MM.1S (cell line): ENCODE measurements around the gene TPH2.

Experiments
- DNase-seq: peaks from one replicate; pipeline ENCODE4 v3.0.0-alpha.2; 2015
- H2AFZ ChIP-seq: fragments of 300-600 bp; sonication (generic); 2 replicates; pipeline ENCODE4 v1.6.0; 2016; ENCODE audit warnings: antibody characterized with exemption, low read length
- H3F3A ChIP-seq: fragments of 300-600 bp; sonication (generic); 2 replicates; pipeline ENCODE4 v1.6.1; 2016; ENCODE audit warnings: mild to moderate bottlenecking, antibody characterized with exemption, low read length, moderate library complexity, mixed read lengths; ENCODE audit not compliant: insufficient read depth
- H3K27ac ChIP-seq: fragments of 300-600 bp; sonication (generic); 2 replicates; pipeline ENCODE4 v1.5.1; 2016; ENCODE audit warnings: mild to moderate bottlenecking, low read length
- H3K27me3 ChIP-seq: fragments of 300-600 bp; sonication (generic); replicated peaks from 2 replicates; pipeline ENCODE4 v1.6.0; 2016; ENCODE audit warnings: low read length; ENCODE audit not compliant: insufficient read depth
- H3K36me3 ChIP-seq: fragments of 300-600 bp; sonication (generic); replicated peaks from 2 replicates; pipeline ENCODE4 v1.6.1; 2016; ENCODE audit warnings: mild to moderate bottlenecking, low read length, mixed read lengths; ENCODE audit not compliant: insufficient read depth
- H3K4me1 ChIP-seq: fragments of 300-600 bp; sonication (generic); 2 replicates; pipeline ENCODE4 v1.6.1; 2016; ENCODE audit warnings: low read length, mixed read lengths
- H3K4me2 ChIP-seq: fragments of 300-600 bp; sonication (generic); 2 replicates; pipeline ENCODE4 v1.6.0; 2016; ENCODE audit warnings: low read depth, low read length
- H3K4me3 ChIP-seq: fragments of 300-600 bp; sonication (generic); 2 replicates; pipeline ENCODE4 v1.5.1; 2016; ENCODE audit warnings: low read length, mixed read lengths
- H3K79me2 ChIP-seq: fragments of 300-600 bp; sonication (generic); 2 replicates; pipeline ENCODE4 v1.6.1; 2016; ENCODE audit warnings: mixed run types, low read length, mixed read lengths
- H3K9ac ChIP-seq: fragments of 300-600 bp; sonication (generic); 2 replicates; pipeline ENCODE4 v1.6.1; 2016; ENCODE audit warnings: low read length, mixed read lengths
- H3K9me2 ChIP-seq: fragments of 300-600 bp; sonication (generic); replicated peaks from 2 replicates; pipeline ENCODE4 v1.6.1; 2016; ENCODE audit warnings: mild to moderate bottlenecking, low read length, mixed read lengths; ENCODE audit not compliant: insufficient read depth
- H3K9me3 ChIP-seq: fragments of 300-600 bp; sonication (generic); replicated peaks from 2 replicates; pipeline ENCODE4 v1.6.1; 2016; ENCODE audit warnings: mild to moderate bottlenecking, low read length, mixed read lengths; ENCODE audit not compliant: insufficient read depth
- H4K20me1 ChIP-seq: fragments of 300-600 bp; sonication (generic); 2 replicates; pipeline ENCODE4 v1.6.1; 2016; ENCODE audit warnings: mild to moderate bottlenecking, low read length, moderate library complexity, mixed read lengths; ENCODE audit not compliant: insufficient read depth
- CTCF ChIP-seq: fragments of 300-600 bp; sonication (generic); IDR thresholded peaks from 2 replicates; pipeline ENCODE4 v1.5.1; 2016; ENCODE audit warnings: antibody characterized with exemption, low read length, mixed read lengths
- EZH2 ChIP-seq: fragments of 300-600 bp; sonication (generic); optimal IDR thresholded peaks from 2 replicates; pipeline ENCODE3; 2017; ENCODE audit warnings: low read depth, mild to moderate bottlenecking, antibody characterized with exemption, low read length, mixed read lengths
- EZH2phosphoT487 ChIP-seq: fragments of 300-600 bp; sonication (generic); IDR thresholded peaks from 2 replicates; pipeline ENCODE4 v1.6.1; 2018; ENCODE audit warnings: antibody characterized with exemption, low read length

TPH2 gene

GRCh38 chr12:71896205-71896882 lies 42.3 kb upstream of the TPH2 start:
- no peaks in the 10 kb centered on the region for H3K9me2 ChIP-seq
- no peaks in the 10 kb centered on the region for H3K9me3 ChIP-seq
- no peak for DNase-seq
- H3K36me3 ChIP-seq = no peaks in the 10 kb centered on the region; the same call in 1 of the 2 replicates
- no peak overlapping the region for H3K27ac ChIP-seq
- no peaks in the 10 kb centered on the region for H3K27me3 ChIP-seq
- H4K20me1 ChIP-seq = no peaks in the 10 kb centered on the region; the same call in 1 of the 2 replicates
- H2AFZ ChIP-seq = no peak overlapping the region
- TF ChIP-seq EZH2 (no peak), EZH2phosphoT487 (no peak), CTCF (no peak)
- H3K4me3 ChIP-seq = no peak overlapping the region
- no peak overlapping the region for H3K9ac ChIP-seq
- no peaks in the 10 kb centered on the region for H3F3A ChIP-seq
- no peak overlapping the region for H3K4me2 ChIP-seq
- H3K4me1 ChIP-seq = no peaks in the 10 kb centered on the region
- no peaks in the 10 kb centered on the region for H3K79me2 ChIP-seq

GRCh38 chr12:71900091-71900490 lies 38.6 kb upstream of the TPH2 start:
- Histone ChIP-seq H3K4me2 (no peak overlapping the region), H3K9me2 (no peaks in the 10 kb centered on the region), H3K9me3 (no peaks in the 10 kb centered on the region), H3F3A (no peaks in the 10 kb centered on the region), H2AFZ (no peak overlapping the region), H3K9ac (no peak overlapping the region), H3K36me3 (no peaks in the 10 kb centered on the region; the same call in 1 of the 2 replicates), H3K27me3 (no peaks in the 10 kb centered on the region), H4K20me1 (no peaks in the 10 kb centered on the region), H3K4me3 (no peak overlapping the region), H3K4me1 (no peaks in the 10 kb centered on the region), H3K79me2 (no peaks in the 10 kb centered on the region), H3K27ac (no peak overlapping the region)
- TF ChIP-seq EZH2 (no peak), CTCF (no peak), EZH2phosphoT487 (no peak)
- no peak for DNase-seq

GRCh38 chr12:71904629-71905028 lies 34.0 kb upstream of the TPH2 start:
- H3K4me2 ChIP-seq = no peak overlapping the region
- DNase-seq = no peak
- no peaks in the 10 kb centered on the region for H3K36me3 ChIP-seq
- no peaks in the 10 kb centered on the region for H3K27me3 ChIP-seq
- no peak overlapping the region for H3K27ac ChIP-seq
- H2AFZ ChIP-seq = no peak overlapping the region
- no peaks in the 10 kb centered on the region for H3K4me1 ChIP-seq
- no peaks in the 10 kb centered on the region for H3K9me3 ChIP-seq
- TF ChIP-seq EZH2 (no peak), EZH2phosphoT487 (no peak), CTCF (no peak)
- H3K4me3 ChIP-seq = no peak overlapping the region
- no peaks in the 10 kb centered on the region for H3F3A ChIP-seq
- H4K20me1 ChIP-seq = no peaks in the 10 kb centered on the region
- no peaks in the 10 kb centered on the region for H3K79me2 ChIP-seq
- H3K9ac ChIP-seq = no peak overlapping the region
- H3K9me2 ChIP-seq = no peaks in the 10 kb centered on the region
